ENCODE data around the gene SYK.
"Not testable (repeated sequence)": the region's sequence is repeated elsewhere in the genome, so short reads cannot be mapped to it uniquely, and the experiment has no call there.

SYK gene

DNA sequence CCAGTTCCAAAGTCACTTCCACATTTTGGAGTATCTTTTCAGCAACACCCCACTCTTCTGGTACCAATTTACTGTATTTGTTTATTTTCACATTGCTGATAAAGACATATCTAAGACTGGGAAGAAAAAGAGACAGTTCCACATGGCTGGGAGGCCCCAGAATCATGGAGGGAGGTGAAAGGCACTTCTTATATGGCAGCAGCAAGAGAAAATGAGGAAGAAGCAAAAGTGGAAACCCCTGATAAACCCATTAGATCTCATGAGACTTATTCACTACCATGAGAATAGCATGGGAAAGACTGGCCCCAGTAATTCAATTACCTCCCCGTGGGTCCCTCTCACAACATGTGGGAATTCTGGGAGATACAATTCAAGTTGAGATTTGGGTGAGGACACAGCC, 19.6 kb downstream of the SYK start:
- not testable (repeated sequence) for FAIRE-seq; DNase-seq (ENCODE audit: insufficient read length, low spot score)

DNA sequence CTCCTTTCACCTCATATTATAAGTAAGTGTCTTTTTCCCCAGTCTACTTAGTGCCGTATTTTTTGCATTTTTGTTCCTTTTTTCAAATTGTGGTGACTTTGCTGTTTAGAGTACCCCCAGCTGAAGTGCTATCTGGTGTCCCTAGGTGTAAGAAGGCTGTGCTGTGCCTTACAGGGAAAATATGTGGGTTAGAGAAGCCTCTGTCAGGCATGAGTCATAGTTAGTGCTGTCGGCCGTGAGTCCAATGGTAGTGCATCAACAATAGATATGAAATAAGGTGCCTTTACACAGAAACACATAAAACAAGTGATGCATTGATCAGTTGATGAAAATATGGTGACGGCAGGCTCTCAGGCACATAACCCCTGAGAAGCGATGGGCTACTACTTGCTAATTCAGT, 20.1 kb downstream of the SYK start:
- no peak for FAIRE-seq
- DNase-seq (ENCODE audit: insufficient read length, low spot score) = no peak

DNA sequence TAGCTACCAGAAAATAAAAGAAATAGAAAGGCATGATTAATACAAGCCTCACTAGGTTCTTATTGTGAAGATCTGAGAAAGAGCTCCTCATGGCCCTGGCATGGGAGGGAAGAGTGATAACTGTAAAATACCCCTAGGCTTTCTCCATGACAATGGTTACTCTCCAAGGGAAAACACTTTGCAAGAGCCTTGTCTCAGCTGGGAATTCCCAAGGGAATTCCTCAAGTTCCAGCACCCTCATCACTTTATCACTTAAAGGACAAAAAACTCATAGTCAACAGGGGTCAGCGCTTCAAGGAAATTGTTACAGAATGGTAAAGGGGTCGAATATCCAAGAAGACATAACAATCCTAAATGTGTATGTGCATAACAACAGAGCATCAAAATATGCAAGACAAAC, 21.2 kb downstream of the SYK start:
- DNase-seq (ENCODE audit: insufficient read length, low spot score) = no peak
- FAIRE-seq = no peak

DNA sequence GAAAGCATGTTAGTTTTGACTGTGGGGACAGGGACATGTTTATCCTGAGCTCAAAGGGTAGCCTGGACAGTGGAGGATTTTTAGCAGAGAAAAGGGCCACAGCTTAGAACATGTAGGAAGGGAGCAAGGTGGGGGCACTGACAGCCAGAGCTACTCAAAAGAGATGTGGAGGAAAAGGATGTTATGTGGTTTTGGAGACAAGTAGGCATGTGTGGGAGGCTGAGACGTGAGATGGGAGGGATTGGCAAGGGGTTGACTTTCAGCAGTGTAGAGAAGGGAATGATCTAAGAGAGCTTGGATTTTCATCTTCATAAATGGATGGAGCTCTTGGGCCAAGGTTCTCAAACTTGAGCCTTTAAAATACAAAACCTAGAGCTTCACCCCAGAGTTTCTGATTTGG, 24.0 kb downstream of the SYK start:
- no peak for FAIRE-seq
- DNase-seq (ENCODE audit: insufficient read length, low spot score) = no peak

DNA sequence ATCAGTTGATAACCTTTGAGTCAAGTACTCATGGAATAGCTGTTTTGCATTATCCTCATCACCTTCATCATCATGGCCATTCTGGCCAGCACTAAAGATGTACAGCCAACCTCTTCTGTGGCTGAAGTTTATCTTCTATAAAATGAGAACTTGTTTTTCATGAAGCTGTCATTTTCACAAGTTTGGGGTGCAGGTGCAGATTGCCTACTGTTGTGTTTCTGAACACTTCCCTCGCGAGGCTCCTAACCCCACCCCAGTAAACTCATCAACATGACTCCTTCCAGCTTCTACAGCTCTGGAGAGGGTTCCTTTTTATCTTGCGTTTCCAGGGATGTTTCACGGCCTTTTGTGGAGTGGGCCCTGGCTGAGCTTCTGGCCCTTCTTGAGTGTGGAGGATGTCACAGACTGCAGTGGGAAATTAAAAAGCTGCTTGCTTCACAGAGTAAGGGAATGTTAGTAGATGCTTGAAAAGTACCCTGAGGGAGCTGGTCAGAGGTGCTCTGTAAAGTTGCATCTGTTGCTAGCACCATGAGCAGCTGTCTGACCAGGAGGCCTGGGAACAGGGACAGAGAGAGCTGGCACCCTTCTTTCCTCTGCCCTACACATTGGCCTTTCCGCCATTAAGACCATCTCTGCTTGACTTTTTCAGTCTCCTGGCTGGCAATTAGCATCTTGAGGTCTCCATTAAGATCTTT, 24.9 kb downstream of the SYK start:
- FAIRE-seq = no peak
- DNase-seq (ENCODE audit: insufficient read length, low spot score) = no peak

DNA sequence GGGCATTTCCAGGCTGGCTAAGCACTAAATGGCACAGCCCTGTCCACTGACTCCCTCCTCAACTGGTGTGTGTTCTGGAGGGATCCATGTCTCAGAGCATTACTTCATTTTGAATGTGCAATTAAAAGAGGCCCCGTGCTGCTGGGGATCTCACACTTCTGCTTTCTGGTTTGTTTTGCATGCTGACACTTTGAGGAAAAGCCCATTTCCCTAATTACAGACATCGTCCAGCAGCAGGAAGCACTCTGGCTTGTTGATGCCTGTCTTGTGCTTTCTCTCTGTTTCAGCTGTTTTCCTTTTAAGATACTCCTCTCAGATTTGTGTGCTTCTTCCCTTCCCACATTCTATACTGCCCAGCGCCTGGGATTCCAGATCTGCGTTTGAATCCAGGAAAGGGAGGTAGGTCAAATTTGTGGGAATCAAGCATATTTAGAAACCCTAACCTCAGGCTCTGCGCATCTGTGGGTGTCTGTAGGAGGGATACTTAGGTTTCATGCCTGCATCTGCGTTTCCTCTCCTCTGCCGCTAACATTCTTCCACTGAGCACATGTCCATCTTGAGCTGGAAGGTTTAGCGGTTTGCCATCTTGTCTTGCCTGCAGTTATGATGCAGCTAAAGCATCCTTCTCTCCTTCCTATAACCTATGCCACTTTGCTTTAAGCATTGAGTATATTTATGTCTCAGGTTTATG, 25.7 kb downstream of the SYK start:
- DNase-seq (ENCODE audit: insufficient read length, low spot score) = no peak
- FAIRE-seq = no peak

DNA sequence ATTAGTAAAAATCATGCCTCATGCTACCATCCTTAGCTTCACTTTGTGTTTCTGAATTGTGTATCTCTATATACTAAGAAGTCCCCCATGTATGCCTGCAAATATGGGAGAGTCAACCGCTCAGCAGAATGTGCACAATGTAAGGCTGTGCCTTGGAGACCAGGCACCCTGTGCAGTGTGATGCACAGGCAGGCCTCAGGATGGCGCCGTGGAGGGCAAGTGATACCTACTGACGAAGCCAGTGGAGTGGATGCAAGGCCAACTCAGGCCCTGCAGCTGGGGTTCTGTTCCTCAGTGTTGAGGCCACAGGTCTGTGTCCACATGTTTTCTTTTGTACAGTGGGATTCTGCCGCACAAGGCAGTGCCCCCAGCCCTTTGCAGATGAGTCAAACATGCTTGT, 28.4 kb downstream of the SYK start:
- DNase-seq (ENCODE audit: insufficient read length, low spot score) (no peak), FAIRE-seq (no peak)

DNA sequence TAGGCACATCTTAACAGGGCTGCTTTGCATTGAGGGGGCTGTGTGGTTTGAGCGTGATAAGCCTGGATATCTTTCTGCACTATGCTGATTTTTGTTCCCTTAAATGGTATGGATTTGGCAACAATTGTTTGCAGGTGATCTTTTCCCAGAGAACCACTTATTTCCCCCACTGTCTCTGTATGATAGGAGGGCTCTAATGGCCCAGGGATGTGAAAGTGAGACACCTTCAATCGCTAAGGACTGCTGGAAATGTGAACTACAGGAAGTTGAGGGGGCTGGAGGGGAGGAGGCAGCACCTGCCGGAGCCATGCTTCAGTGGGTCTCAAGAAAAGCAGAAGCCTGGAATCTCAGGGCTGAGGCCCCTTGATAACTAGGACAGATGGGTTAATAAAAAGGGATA, 29.4 kb downstream of the SYK start:
- no peak for FAIRE-seq
- no peak for DNase-seq (ENCODE audit: insufficient read length, low spot score)

DNA sequence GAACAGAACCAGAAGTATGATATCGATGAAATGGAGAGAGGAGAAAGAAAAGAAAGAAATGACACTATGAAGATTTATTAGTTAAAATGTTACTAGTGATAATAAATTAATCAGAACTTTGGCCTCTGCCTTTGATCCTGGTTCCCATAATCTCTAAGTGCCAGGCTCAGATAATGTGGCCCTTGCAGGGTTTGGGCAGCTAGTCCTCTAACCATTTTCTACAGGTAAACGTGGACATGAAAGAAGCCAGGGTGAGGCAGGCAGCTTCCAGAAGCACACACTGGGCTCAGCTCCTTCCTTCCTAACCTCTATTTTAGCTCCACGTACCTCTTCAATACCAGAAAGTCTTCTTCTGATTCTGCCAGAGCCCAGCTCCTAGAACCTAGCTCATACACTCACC, 30.6 kb downstream of the SYK start:
- DNase-seq (ENCODE audit: insufficient read length, low spot score) = no peak
- FAIRE-seq = no peak

DNA sequence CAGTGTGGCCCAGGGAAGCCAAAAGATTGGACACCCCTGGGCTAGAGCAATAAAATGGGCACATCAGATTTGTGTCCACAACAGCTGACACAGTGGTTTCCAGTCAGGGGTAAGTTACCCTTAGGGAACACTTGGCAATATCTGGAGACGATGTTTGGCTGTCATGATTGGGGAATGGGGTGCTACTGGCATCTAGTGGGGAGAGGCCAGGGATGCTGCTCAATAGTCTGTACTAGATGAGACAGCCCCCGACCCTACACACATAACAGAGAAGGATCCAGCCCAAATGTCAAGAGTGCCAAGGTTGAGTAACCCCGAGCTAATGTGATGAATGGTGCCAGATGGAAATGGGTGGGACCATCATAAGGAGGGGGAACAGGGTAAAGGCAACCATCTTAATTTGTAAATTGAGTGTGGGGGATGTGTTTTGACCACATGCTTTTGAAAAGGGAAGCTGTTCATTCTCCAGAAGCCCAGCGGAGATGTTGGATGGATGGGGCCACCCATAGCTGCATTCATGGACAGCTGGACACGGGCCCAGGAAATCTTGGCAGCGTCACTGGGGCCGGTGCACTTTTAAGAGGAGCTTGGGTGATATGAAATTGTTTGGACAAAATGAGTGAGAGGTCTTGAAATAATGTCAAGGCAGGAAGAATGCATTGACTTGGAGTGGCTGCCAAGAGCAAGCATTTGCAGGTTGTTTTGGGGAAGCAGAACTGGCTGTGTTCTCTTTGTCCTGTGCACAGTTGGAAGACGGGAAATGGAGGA, 33.4 kb downstream of the SYK start:
- FAIRE-seq = no peak
- DNase-seq (ENCODE audit: insufficient read length, low spot score) = no peak

DNA sequence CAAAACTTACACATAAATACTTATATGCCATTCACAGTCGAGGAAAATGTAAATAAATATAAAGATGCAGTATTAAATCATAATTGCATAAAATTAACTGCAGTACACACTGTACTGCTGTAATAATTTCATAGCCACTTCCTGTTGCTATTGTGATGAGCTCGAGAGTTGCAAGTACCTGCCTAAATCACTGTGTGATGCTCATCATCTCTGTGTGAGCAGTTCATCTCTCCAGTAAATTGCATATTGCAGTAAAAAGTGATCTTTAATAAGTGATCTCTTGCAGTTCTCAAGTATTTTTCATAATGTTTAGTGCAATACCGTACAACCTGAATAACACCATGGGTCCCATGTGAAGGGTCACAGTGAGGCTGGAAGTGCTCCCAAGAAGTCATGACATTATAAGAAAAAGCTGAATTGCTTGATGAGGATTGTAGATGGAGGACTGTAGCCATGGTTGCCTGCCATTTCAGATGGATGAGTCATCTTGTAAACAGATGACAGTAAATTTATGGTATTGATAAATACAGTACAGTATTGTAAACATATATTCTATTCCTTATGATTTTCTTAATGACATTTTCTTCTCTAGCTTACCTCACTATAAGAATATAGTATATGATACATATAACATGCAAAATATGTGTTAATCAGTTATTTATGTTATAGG, 34.9 kb downstream of the SYK start:
- FAIRE-seq (no peak), DNase-seq (ENCODE audit: insufficient read length, low spot score) (no peak)

DNA sequence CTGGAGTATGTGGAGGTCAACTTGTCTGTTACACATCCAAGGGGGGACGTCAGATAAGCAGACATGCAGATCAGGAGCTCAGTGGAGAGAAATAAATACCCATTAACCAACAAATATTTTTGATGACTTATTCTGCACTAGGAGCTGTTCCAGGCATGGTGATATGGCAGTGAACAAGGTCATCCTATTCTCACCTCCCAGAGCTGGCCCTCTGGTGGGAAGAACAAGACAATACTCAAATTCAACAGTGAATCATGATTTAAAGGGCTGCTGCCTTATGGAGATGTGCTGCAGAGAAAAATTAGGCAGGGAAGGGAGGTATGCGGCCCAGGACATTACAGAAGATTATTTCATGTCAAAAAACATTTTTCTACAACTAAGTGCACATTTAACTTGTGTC, 36.5 kb downstream of the SYK start:
- no peak for FAIRE-seq
- DNase-seq (ENCODE audit: insufficient read length, low spot score) = no peak

DNA sequence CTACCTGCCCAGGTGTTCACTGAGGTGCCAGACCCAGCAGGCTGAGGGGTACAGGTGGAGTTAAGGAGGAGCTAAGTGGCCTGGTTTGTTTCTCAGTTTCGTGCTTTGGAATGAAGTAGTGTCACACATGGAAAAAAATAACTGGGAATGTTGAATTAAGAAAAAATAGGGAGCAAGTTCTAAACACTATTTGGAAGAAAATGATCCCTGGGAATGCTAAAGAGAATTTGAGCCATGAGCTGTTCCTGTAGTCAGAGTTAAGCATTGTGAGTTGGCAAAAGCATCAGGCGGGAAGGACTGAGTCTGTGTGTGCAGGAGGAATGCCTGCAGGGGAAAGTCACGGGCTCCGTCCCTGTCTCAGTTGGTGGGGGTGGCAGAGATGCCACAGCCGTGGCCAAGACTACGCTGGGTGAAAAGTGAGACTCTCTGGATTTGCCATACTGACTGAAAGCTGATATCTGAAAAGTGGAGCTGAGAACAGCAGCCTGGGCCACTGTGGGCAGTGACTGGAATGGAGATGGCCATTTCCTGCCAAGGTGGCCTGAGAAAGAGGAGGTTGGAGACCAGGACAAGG, 37.0 kb downstream of the SYK start:
- FAIRE-seq (no peak), DNase-seq (ENCODE audit: insufficient read length, low spot score) (no peak)

DNA sequence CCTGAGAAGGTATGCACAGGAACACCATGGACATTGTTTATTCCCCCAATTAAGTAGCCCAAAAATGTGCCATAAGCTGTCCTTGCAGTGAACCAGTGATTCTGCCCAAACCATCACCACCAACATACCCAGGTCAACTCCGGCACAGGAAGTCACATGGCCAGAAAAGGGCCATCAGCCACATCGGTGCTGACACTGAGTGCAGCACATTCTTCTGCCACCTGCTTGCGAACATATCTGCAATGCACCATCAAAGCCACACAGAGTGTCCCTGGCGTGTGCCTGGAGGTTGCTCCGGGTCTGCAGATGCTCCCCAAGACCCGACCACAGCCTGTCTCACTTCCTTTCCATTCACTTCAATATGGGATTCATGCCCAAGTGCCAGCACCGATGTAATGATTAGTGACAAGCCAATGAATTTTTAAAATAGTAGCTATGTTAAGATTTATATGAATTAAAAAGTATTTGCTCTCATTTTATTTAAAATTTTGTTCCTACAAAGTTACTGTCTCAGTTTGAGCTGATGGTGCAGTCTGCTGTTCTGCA, 37.6 kb downstream of the SYK start:
- FAIRE-seq (no peak), DNase-seq (ENCODE audit: insufficient read length, low spot score) (no peak)

DNA sequence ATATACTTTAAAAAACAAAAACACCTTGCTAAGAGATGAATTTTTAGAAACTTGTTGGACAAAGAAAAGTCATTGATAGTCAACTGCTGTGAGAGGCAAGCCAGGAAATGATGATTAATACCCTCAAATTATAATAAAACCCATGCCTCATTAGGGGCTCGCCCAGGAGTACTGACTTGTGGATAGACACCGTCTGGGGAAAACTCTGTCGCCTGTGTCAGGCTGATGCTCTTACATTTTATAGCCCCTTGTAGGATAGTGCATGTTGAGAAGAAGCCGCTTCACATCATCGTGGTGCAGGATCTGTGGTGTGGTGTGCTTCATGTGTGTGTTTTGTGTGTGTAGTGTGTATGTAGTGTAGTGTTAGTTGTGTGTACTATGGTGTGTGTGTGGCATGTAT, 39.1 kb downstream of the SYK start:
- FAIRE-seq (no peak), DNase-seq (ENCODE audit: insufficient read length, low spot score) (no peak)

DNA sequence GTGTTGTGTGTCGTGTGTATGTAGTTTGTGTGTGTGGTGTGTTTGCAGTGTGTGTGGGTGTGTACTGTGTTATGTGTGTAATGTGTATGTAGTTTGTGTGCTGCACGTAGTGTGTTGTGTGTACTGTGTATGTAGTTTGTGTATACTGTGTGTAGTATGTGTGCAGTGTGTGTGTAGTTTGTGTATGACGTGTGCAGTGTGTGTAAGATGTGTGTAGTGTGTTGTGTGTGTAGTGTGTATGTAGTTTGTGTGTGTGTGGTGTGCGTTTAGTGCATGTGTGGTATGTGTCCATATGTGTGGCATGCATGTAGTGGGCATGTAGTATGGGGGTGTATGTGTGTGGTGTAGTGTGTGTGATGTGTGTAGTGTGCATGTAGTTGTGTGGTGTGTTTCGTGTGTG, 39.6 kb downstream of the SYK start:
- no peak for FAIRE-seq

DNA sequence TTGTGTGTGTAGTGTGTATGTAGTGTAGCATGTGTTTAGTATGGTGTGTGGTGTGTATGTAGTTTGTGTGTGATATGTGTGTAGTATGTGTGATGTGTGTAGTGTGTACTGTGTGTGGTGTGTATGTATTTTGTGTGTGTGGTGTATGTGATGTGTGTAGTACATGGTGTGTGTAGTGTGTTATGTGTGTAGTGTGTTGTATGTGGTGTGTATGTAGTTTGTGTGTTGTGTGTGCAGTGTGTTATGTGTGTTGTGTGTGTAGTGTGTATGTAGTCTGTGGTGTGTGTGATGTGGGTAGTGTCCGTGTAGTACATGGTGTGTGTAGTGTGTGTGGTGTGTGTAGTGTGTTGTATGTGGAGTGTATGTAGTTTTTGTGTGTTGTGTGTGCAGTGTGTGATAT, 40.0 kb downstream of the SYK start:
- DNase-seq (ENCODE audit: insufficient read length, low spot score) = no peak
- no peak for FAIRE-seq

More for the DNA sequence above, 39.6 kb downstream of the SYK start:
- DNase-seq (ENCODE audit: insufficient read length, low spot score) = no peak

DNA sequence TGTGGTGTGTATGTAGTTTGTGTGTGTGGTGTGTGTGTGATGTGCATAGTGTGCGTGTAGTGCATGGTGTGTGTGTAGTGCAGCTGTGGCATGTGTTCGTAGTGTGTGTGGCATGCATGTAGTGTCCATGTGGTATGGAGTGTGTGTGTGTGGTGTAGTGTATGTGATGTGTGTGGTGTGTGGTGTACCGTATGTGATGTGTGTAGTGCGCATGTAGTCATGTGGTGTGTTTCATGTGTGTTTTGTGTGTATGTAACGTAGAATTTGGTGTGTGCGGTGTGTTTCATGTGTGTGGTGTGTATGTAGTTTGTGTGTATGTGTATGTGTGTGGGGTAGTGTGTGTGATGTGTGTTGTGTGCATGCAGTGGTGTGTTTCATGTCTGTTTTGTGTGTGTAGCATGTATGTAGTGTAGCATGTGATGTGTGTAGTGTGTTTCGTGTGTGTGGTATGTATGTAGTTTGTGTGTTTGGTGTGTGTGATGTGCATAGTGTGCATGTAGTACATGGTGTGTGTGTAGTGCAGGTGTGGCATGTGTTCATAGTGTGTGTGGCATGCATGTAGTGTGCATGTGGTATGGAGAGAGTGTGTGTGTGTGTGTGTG, 40.7 kb downstream of the SYK start:
- FAIRE-seq = no peak
- DNase-seq (ENCODE audit: insufficient read length, low spot score) = no peak

DNA sequence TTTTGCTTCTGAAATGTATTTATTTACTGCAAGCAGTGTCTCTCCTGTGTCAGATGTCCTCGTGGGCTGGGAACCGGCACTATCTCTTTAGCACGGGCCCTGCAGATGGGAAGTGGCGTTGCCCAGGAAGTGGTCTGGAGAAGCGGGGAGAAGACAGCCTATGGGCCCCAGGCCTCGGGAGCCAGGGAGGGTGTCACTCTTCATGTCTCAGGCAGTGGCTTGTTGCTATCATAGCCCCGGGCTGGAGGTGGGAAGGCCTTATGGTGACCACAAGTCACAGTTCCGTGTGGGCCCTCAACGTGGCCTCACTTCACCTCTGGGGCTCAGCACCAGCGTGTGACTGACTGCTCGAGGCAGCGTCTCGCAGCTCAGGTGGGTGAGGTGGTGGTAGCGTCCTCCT, 41.4 kb downstream of the SYK start:
- FAIRE-seq (no peak), DNase-seq (ENCODE audit: insufficient read length, low spot score) (no peak)

DNA sequence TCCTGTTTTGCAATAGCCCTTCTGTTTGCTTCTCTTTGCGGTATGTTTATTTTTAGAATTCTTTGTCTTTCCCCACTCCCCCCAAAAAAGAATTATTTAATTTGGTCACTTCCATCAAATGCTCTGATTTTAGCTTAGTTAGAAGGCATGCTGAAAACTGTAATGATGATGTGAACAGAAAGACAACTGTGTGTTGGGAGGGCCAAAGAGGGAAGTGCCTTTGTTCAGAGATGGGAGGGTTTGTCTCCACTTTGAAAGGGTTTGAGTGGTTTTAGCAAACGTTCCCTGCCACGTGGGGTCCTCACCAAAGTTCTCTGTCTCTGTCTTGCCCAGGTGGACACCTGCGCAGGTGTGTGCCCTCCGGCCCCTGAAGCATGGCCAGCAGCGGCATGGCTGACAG, 41.9 kb downstream of the SYK start:
- FAIRE-seq = no peak
- DNase-seq (ENCODE audit: insufficient read length, low spot score) = no peak
